AG08396 (cell line): ENCODE measurements around the gene TMEM178A.

ENCODE experiments used
- DNase-seq: peaks from one replicate; pipeline ENCODE4 v3.0.0; 2012; ENCODE audit warnings: low spot score, mixed read lengths

Gene TMEM178A

GRCh38 chr2:39679805-39680204 lies 14.1 kb downstream of the TMEM178A start:
- no peak for DNase-seq

GRCh38 chr2:39682066-39682692 lies 16.5 kb downstream of the TMEM178A start:
- no peak for DNase-seq

GRCh38 chr2:39683022-39683699 lies 17.4 kb downstream of the TMEM178A start:
- DNase-seq, result no peak

- DNase-seq, result no peak
These were observed 18.7 kb downstream of the TMEM178A start for GRCh38 chr2:39684464-39684863.

GRCh38 chr2:39685126-39685525 lies 19.4 kb downstream of the TMEM178A start:
- no peak for DNase-seq

- DNase-seq, result no peak
These were observed 20.7 kb downstream of the TMEM178A start for GRCh38 chr2:39686456-39686855.

- DNase-seq, result no peak
These were observed 22.5 kb downstream of the TMEM178A start for GRCh38 chr2:39688181-39688580.

- no peak for DNase-seq
These were observed 23.6 kb downstream of the TMEM178A start for GRCh38 chr2:39689272-39689841.

- no peak for DNase-seq
These were observed 24.2 kb downstream of the TMEM178A start for GRCh38 chr2:39689876-39690275.

- DNase-seq, result no peak
These were observed 27.5 kb downstream of the TMEM178A start for GRCh38 chr2:39693245-39693644.

- peak; percentile 62 for DNase-seq
These were observed 30.4 kb downstream of the TMEM178A start for GRCh38 chr2:39696101-39696553.

- peak; percentile 57 for DNase-seq
These were observed 31.1 kb downstream of the TMEM178A start for GRCh38 chr2:39696838-39697237.

- no peak for DNase-seq
These were observed 31.7 kb downstream of the TMEM178A start for GRCh38 chr2:39697454-39697853.

GRCh38 chr2:39701137-39701536 lies 35.4 kb downstream of the TMEM178A start:
- DNase-seq, result no peak

- DNase-seq, result no peak
These were observed 37.6 kb downstream of the TMEM178A start for GRCh38 chr2:39703181-39703872.

GRCh38 chr2:39704540-39704939 lies 38.8 kb downstream of the TMEM178A start:
- no peak for DNase-seq

GRCh38 chr2:39705638-39706037 lies 39.9 kb downstream of the TMEM178A start:
- no peak for DNase-seq

GRCh38 chr2:39706312-39706711 lies 40.6 kb downstream of the TMEM178A start:
- no peak for DNase-seq

GRCh38 chr2:39706945-39707344 lies 41.2 kb downstream of the TMEM178A start:
- DNase-seq, result no peak

GRCh38 chr2:39708003-39708402 lies 42.3 kb downstream of the TMEM178A start:
- no peak for DNase-seq

- no peak for DNase-seq
These were observed 45.1 kb downstream of the TMEM178A start for GRCh38 chr2:39710807-39711206.

GRCh38 chr2:39712953-39713352 lies 47.2 kb downstream of the TMEM178A start:
- no peak for DNase-seq

- DNase-seq, result no peak
These were observed 49.4 kb downstream of the TMEM178A start for GRCh38 chr2:39715095-39715494.
